Muscle of leg (tissue), 16 donors: ENCODE results near the gene MAGEA4. TPM values are rescaled to one million over a fixed set of nuclear protein-coding genes. Genes with fewer than 3 reads are reported as not detected.

Experiments used
- DNase-seq: peaks from one replicate; pipeline ENCODE4 v3.0.0; 2013
- H3K27ac ChIP-seq: one replicate; pipeline ENCODE4 v1.5.1; 2013; ENCODE audit warnings: mild to moderate bottlenecking, low read length, control low read depth
- H3K27me3 ChIP-seq: one replicate; pipeline ENCODE4 v1.6.1; 2013; ENCODE audit warnings: low read length; ENCODE audit not compliant: control insufficient read depth, insufficient read depth
- H3K36me3 ChIP-seq: one replicate; pipeline ENCODE4 v1.6.1; 2013; ENCODE audit warnings: low read length; ENCODE audit not compliant: control insufficient read depth, insufficient read depth
- H3K4me1 ChIP-seq: one replicate; pipeline ENCODE4 v1.6.1; 2013; ENCODE audit warnings: low read length; ENCODE audit not compliant: control insufficient read depth, insufficient read depth
- H3K4me3 ChIP-seq: one replicate; pipeline ENCODE4 v1.5.1; 2013; ENCODE audit warnings: low read length, control low read depth
- H3K9me3 ChIP-seq: replicated peaks from 2 replicates; pipeline ENCODE4 v1.6.1; 2013; ENCODE audit warnings: low read depth, low read length; ENCODE audit not compliant: control insufficient read depth
- WGBS: methylation state at CpG from one replicate; pipeline ENCODE4 v1.1.5; 2013; ENCODE audit warnings: missing lambda C conversion rate; ENCODE audit not compliant: insufficient coverage; 5-methylcytosine and 5-hydroxymethylcytosine counted together
- long read RNA-seq, 11 donors: transcript quantifications; one replicate each; lab custom pipeline, GENCODE V29; 2026
- polyA plus RNA-seq, 8 donors: library from polyadenylated mRNA; unstranded; fragments of 120-200 nt; gene quantifications; one replicate each; pipeline versions ENCODE4 v1.2.1 to v1.2.3, GENCODE V29; 2013; ENCODE audit warnings: inconsistent platforms in 1 of 8, low replicate concordance in 1 of 8; ENCODE audit not compliant: insufficient read length in 8 of 8, insufficient read depth in 1 of 8
- total RNA-seq: library from RNA; stranded (reverse); fragments of 120-200 nt; gene quantifications from one replicate; pipeline ENCODE4 v1.2.4, GENCODE V29; 2013

Gene MAGEA4
- total RNA-seq: not detected
- polyA plus RNA-seq: under 1 TPM in 1 of 8 donors, not detected in 7; 0.14 TPM
- long read RNA-seq, donor 1: 0 reads
- long read RNA-seq, donor 2: 0 reads
- long read RNA-seq, donor 3: 0 reads
- long read RNA-seq, donor 4: 0 reads
- long read RNA-seq, donor 5: 0 reads
- long read RNA-seq, donor 6: 0 reads
- long read RNA-seq, donor 7: 0 reads
- long read RNA-seq, donor 8: 0 reads
- long read RNA-seq, donor 9: 0 reads
- long read RNA-seq, donor 10: 0 reads
- long read RNA-seq, donor 11: 0 reads

- DNase-seq: no peak
- no peaks in the 10 kb centered on the region for H3K4me1 ChIP-seq
- no peak within 1 kb of the TSS for H3K4me3 ChIP-seq
- H3K36me3 ChIP-seq: no peaks in the 10 kb centered on the region
- H3K27ac ChIP-seq: no peak within 1 kb of the TSS
- 96% methylated on average over 5 of the region's 11 CpGs for WGBS
- H3K27me3 ChIP-seq: no peaks in the 10 kb centered on the region
- H3K9me3 ChIP-seq: no peaks in the 10 kb centered on the region
Measured at GRCh38 chrX:151912780-151913179, at the start of gene MAGEA4. TSS of gene MAGEA4 (plus strand) at chrX:151912889. CDS start at chrX:151923665, 10,776 bp downstream.

GRCh38 chrX:151870602-151871001 is 42.1 kb upstream of the MAGEA4 start:
- no peaks in the 10 kb centered on the region for H3K36me3 ChIP-seq
- peaks cover 2% of the 10 kb centered on the region for H3K27me3 ChIP-seq
- peak; percentile 36 for DNase-seq
- no CpG with 5 or more reads among the region's 1 CpG for WGBS
- no peak overlapping the region for H3K27ac ChIP-seq
- H3K4me3 ChIP-seq: no peak overlapping the region
- peaks cover 6% of the 10 kb centered on the region for H3K4me1 ChIP-seq
- H3K9me3 ChIP-seq: no peaks in the 10 kb centered on the region

GRCh38 chrX:151871244-151871643 is 41.4 kb upstream of the MAGEA4 start:
- H3K27ac ChIP-seq: no peak overlapping the region
- H3K9me3 ChIP-seq: no peaks in the 10 kb centered on the region

GRCh38 chrX:151873096-151873495 is 39.6 kb upstream of the MAGEA4 start:
- peaks cover 6% of the 10 kb centered on the region for H3K4me1 ChIP-seq
- WGBS: no CpG with 5 or more reads among the region's 2 CpGs
- no peak for DNase-seq

More at GRCh38 chrX:151871244-151871643, 41.4 kb upstream of the MAGEA4 start:
- 95% methylated on average over 2 of the region's 3 CpGs for WGBS
- DNase-seq: no peak
- Histone ChIP-seq H3K27me3 (peaks cover 2% of the 10 kb centered on the region), H3K4me3 (no peak overlapping the region), H3K36me3 (no peaks in the 10 kb centered on the region), H3K4me1 (peaks cover 6% of the 10 kb centered on the region)

GRCh38 chrX:151875270-151876026 is 37.2 kb upstream of the MAGEA4 start:
- 78% methylated on average over 4 of the region's 5 CpGs for WGBS
- Histone ChIP-seq H3K9me3 (no peaks in the 10 kb centered on the region), H3K27ac (no peak overlapping the region), H3K36me3 (no peaks in the 10 kb centered on the region), H3K4me1 (peaks cover 6% of the 10 kb centered on the region), H3K4me3 (no peak overlapping the region), H3K27me3 (peaks cover 2% of the 10 kb centered on the region)
- no peak for DNase-seq

More at GRCh38 chrX:151873096-151873495, 39.6 kb upstream of the MAGEA4 start:
- no peak overlapping the region for H3K4me3 ChIP-seq
- peaks cover 2% of the 10 kb centered on the region for H3K27me3 ChIP-seq
- H3K9me3 ChIP-seq: no peaks in the 10 kb centered on the region
- no peak overlapping the region for H3K27ac ChIP-seq
- H3K36me3 ChIP-seq: no peaks in the 10 kb centered on the region

GRCh38 chrX:151878574-151878973 is 34.1 kb upstream of the MAGEA4 start:
- no peaks in the 10 kb centered on the region for H3K36me3 ChIP-seq
- DNase-seq: no peak
- peaks cover 2% of the 10 kb centered on the region for H3K27me3 ChIP-seq
- no peak overlapping the region for H3K27ac ChIP-seq
- H3K9me3 ChIP-seq: no peaks in the 10 kb centered on the region
- H3K4me1 ChIP-seq: peaks cover 3% of the 10 kb centered on the region
- no CpG with 5 or more reads among the region's 8 CpGs for WGBS
- no peak overlapping the region for H3K4me3 ChIP-seq

GRCh38 chrX:151879856-151880255 is 32.8 kb upstream of the MAGEA4 start:
- Histone ChIP-seq H3K27me3 (peaks cover 2% of the 10 kb centered on the region), H3K4me1 (peaks cover 3% of the 10 kb centered on the region), H3K9me3 (no peaks in the 10 kb centered on the region), H3K4me3 (no peak overlapping the region), H3K36me3 (no peaks in the 10 kb centered on the region), H3K27ac (no peak overlapping the region)
- no peak for DNase-seq
- 70% methylated on average over 2 of the region's 4 CpGs for WGBS

GRCh38 chrX:151880895-151881294 is 31.8 kb upstream of the MAGEA4 start:
- H3K4me3 ChIP-seq: no peak overlapping the region
- H3K27ac ChIP-seq: no peak overlapping the region
- H3K9me3 ChIP-seq: no peaks in the 10 kb centered on the region
- WGBS: no CpG with 5 or more reads among the region's 2 CpGs
- no peaks in the 10 kb centered on the region for H3K4me1 ChIP-seq
- H3K36me3 ChIP-seq: no peaks in the 10 kb centered on the region
- no peaks in the 10 kb centered on the region for H3K27me3 ChIP-seq
- no peak for DNase-seq

GRCh38 chrX:151889421-151889820 is 23.3 kb upstream of the MAGEA4 start:
- WGBS: no CpG with 5 or more reads among the region's 2 CpGs
- DNase-seq: no peak
- H3K4me3 ChIP-seq: no peak overlapping the region
- no peaks in the 10 kb centered on the region for H3K27me3 ChIP-seq
- peaks cover 8% of the 10 kb centered on the region for H3K9me3 ChIP-seq
- no peak overlapping the region for H3K27ac ChIP-seq
- no peaks in the 10 kb centered on the region for H3K36me3 ChIP-seq
- no peaks in the 10 kb centered on the region for H3K4me1 ChIP-seq

GRCh38 chrX:151896734-151897474 is 15.8 kb upstream of the MAGEA4 start:
- Histone ChIP-seq H3K36me3 (no peaks in the 10 kb centered on the region), H3K27me3 (peaks cover 3% of the 10 kb centered on the region), H3K27ac (no peak overlapping the region), H3K9me3 (no peaks in the 10 kb centered on the region), H3K4me3 (no peak overlapping the region), H3K4me1 (peaks cover 5% of the 10 kb centered on the region)
- no peak for DNase-seq
- WGBS: 68% methylated on average over 4 of the region's 5 CpGs
